Measurements from ENCODE around the gene TCF12. TPM values are rescaled to one million over a fixed set of nuclear protein-coding genes. Genes with fewer than 3 reads are reported as not detected.
"Not testable (repeated sequence)": the region's sequence is repeated elsewhere in the genome, so short reads cannot be mapped to it uniquely, and the experiment has no call there.

TCF12 gene
- total RNA-seq, 1 experiment from 2014 or later, result 157 TPM

- DNase-seq (ENCODE audit: low read depth), result no peak
Measured at GRCh38 chr15:56946150-56946549, 27.7 kb downstream of the TCF12 start.

GRCh38 chr15:56948000-56948763 is 29.7 kb downstream of the TCF12 start:
- no peak for DNase-seq (ENCODE audit: low read depth)

DNA sequence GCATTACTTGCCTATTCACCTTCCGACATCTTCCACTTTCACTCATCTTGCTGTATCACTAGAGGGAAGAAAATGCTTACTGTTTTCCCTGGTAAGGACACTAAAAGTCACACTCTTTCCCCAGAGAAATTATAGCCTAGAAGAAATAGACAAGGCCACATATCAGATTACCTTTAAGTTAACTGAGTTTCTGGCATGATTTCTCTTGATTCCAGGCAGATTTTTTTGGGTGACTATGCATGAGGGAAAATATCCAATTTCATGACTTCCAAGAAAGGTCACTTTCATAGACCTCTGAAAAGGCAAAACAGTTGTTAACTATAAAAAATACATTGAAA is 30.3 kb downstream of the TCF12 start:
- DNase-seq (ENCODE audit: low read depth), result no peak

DNA sequence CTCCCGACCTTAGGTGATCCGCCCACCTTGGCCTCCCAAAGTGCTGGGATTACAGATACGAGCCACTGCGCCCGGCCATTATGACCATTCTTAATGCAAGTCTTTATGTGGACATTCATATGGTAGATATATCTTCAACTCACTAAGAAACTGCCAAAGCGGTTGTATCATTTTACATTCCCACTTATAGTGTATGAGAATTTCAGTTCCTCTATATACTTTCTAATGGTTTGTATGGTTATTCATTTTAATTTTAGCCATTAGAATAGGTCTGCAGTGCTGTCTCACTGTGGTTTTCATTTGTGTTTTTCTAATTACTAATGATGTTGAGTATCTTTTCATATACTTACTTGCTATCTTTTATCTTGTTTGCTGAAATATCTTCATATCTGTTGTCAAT is 32.5 kb downstream of the TCF12 start:
- no peak for DNase-seq (ENCODE audit: low read depth)

DNA sequence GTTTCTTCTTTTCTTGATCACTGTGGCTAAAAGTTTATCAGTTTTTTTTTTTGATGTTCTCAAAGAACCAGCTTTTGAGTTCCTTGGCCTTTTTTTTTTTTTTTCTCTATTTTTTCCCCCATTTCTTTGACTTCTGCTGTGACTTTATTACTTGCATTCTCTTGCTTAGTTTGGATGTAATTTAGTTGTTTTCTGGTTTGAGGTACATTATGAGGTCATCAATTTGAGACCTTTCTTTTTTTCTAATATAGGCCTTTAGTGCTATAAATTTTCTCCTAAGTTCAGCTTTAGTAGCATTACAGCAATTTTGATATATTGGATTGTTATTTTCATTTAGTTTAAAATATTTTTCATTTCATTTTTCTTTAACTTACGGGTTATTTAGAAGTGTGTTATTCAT is 35.3 kb downstream of the TCF12 start:
- DNase-seq (ENCODE audit: low read depth), result no peak

DNA sequence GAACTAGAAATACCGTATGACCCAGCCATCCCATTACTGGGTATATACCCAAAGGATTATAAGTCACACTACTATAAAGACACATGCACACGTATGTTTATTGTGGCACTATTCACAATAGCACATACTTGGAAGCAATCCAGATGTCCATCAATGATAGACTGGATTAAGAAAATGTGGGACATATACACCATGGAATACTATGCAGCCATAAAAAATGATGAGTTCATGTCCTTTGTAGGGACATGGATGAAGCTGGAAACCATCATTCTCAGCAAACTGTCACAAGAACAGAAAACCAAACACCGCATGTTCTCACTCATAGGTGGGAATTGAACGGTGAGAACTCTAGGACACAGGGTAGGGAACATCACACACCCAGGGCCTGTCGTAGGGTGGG is 36.6 kb downstream of the TCF12 start:
- DNase-seq (ENCODE audit: low read depth), result not testable (repeated sequence)

DNA sequence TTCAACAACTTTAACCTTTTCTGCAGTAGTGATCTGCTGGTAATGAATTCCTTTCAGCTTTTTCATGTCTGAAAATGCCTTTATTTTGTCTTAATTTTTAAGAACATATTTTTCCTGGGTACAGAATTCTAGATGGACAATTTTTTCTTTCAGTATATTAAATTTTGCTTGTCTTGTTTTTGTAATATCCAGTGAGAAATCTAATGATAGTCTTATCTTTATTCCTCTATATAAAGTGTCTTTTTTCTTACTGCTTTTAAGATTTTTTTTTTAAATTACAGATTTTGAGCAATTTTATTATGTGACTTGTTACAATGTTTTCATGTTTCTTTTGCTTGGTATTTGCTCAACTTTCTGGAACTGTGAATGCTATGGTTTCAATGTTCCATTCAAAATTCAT is 38.1 kb downstream of the TCF12 start:
- DNase-seq (ENCODE audit: low read depth), result no peak

DNA sequence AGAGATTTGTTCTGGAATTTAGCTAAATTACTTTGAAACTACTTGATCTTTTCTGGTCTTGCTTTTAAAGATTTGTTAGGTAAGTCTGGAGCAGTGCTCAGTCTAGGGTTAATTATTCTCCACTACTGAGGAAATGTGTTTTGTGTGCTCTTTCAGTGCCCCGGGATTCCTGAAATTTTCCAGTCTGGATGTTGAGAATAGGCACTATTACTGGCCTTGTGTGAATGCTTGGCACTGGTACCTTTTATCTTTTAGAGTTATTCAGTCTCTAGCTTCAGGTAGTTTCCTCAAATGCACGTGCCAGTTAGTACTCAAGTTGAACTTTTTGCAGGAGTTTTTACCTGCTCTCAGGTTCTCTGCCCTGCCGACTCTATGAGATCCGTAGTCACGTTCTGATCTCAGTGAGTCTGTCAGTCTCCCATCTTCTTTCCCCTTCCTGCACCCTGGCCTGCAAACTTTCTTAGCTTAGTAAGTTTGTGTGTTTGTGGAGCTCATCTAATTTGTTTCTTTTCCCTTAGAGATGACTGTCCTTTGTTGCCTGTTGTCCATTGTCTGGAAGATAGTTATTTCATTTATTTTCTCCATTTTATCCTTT is 39.5 kb downstream of the TCF12 start:
- no peak for DNase-seq (ENCODE audit: low read depth)

DNA sequence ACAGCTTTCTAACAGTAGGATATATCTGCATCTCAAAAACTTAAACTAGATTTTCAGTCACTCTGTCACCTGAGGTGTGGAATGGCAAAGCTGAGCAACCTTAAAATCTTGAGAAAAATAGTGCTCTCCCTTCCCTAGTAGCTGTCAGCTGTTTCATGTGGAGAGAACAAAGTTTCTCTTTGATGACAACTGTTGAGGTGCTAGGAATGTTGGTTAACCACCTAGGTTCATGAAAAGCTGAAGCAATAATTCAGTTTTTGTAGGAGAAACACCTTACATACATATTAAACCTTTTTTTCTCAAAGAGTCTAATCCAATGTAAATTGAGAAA is 40.8 kb downstream of the TCF12 start:
- DNase-seq (ENCODE audit: low read depth), result no peak

GRCh38 chr15:56960116-56960515 is 41.7 kb downstream of the TCF12 start:
- DNase-seq (ENCODE audit: low read depth), result no peak

DNA sequence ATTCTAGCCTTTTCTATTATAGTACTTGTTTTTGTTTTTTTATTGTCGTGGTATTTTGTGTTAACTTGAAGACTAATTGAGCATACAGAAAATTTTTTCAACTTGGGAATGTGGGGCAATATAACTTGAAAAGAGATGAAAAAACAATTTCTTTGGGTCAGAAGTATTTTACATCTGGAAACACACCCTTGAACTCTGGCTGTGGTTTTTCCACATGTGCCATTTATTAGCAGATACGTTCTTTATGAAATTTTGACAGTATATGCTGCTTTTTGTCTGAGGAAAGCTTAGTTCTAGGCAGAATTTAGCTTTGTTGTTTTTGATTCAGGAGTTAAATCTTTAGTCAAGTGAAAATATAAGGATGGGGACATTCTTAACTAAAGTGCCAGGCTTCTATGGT is 44.7 kb downstream of the TCF12 start:
- peak; percentile 27 for DNase-seq (ENCODE audit: low read depth)

GRCh38 chr15:56963710-56964109 is 45.3 kb downstream of the TCF12 start:
- no peak for DNase-seq (ENCODE audit: low read depth)

- peak; percentile 47 for DNase-seq (ENCODE audit: low read depth)
Measured at GRCh38 chr15:56964182-56964581, 45.7 kb downstream of the TCF12 start.

DNA sequence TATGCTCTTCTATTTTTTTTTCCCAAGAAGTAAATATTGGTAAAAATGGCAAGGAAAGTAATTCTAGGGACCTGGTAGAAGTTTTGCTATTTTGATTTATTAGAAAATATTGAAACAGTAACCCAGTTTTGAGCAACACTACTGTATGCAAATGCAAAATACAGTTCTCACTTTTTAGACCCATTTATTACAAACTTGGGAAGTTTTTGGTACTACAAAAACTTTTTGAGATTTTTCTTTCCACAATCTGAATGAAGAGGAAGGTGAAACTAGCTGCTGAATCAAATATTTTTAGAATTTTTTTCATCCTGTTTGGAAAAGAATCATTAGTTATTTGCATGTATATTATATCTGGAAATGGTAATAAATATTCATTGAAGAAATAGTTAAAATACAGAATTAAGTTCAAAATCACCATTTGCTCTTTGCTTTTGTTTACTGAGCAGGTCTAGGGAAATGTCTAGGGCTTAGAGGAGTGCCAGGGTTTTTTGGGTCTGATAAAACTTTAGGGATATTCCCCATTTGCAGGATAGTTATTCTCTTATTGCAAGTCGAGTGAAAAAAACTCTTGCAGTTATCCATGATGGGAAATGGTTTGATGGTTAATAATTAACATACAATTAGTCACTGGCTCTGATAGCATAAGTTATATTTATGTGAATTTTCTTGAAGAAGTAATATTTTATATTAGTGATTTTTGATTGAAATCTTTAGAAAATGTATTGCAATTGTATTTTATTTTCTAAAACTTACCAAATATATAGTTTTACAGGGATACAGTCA is 47.0 kb downstream of the TCF12 start:
- no peak for DNase-seq (ENCODE audit: low read depth)

GRCh38 chr15:56967336-56967735 is 48.9 kb downstream of the TCF12 start:
- DNase-seq (ENCODE audit: low read depth), result no peak

DNA sequence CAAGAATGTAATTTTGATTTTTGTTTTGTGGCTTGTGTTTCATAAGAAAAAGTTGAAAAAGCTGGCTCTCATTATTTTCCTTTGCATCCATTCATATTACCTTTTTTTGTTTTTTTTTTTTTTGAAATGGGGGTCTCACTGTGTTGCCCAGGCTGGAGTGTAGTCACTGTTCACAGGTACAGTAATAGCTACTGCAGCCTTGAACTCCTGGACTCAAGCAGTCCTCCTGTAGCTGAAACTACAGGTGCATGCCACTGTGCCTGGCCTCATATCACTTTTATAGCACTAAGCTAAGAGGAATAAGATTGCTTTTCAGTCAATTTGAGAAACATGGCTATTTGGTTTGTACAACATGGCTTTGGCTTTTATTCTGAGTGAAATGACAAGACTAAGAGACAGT is 49.8 kb downstream of the TCF12 start:
- no peak for DNase-seq (ENCODE audit: low read depth)

DNA sequence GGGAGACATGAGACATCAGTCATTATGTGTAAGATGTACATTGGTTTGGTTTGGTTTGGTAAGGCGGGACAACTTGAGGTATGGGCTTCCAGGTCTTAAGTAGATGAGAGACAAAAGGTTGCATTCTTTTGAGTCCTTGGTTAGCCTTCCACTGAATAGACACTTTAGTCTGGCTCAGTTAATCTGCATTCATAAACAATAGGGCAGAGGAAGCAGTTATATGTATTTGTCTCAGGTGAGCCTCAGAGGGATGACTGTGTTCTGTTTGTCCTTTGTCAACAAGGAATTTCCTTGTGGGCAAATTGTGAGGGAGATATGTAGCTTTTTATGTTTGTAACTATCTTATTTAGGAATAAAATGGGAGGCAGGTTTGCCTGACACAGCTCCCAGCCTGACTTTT is 50.4 kb downstream of the TCF12 start:
- no peak for DNase-seq (ENCODE audit: low read depth)

DNA sequence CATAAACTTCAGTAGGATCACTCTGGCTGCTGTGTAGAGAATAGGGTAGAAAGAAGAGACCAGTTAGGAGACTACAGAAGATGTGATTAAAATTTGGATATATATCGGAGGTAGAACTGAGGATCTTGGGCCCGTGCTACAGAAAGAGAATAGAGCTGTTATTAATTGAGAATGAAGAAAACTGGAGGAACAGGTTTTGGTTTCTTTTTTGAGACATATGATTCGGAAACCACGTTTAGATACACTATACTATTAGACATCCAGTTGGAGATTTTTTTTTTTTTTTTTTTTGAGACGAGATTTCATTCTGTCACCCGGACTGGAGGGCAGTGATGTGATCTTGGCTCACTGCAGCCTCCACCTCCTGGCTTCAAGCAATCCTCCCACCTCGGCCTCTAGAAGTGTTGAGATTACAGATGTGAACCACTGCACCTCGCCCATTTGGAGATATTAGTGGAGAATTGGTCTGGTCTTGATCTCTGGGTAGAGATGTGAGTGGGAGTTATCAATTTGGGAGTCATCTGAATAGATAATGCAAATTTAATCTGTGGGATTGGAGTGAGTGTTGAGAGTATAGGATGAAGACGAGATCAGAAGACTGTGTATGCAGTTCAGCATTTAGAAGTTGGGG is 50.9 kb downstream of the TCF12 start:
- no peak for DNase-seq (ENCODE audit: low read depth)

DNA sequence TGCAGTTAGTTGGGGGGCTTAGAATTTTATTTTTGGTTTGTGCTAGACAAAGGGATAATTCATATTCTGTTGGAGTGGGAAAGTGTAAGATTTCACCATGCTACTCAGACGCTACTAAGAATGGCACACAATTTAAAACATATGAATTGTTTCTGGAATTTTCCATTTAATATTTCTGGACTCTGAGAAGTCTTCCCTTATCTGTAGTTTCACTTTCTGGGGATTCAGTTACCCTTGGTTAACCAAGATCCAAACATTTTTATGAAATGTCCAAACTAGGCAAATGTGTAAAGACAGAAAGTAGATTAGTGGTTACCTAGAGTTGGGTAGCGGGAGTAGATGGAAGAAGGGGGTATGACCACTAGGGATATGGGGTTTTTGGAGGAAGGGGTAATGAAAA is 53.1 kb downstream of the TCF12 start:
- no peak for DNase-seq (ENCODE audit: low read depth)

DNA sequence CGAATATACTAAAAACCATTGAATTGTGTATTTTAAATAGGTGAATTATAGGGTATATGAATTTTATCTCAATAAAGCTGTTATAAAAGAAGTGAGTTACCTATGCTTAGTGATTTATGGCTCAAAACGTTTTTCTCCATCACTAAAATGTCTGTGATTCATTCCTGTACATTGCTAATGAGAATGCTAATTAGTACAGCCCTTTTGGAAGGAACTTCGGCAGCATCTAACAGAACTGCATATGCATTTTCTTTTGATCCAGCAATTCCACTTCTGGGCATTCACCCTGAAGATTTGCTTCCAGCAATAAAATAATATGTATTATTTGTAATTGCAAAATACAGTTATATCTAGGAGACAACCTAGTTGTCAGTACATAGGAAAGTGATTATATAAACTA is 53.6 kb downstream of the TCF12 start:
- no peak for DNase-seq (ENCODE audit: low read depth)

GRCh38 chr15:56972426-56972825 is 54.0 kb downstream of the TCF12 start:
- no peak for DNase-seq (ENCODE audit: low read depth)

- no peak for DNase-seq (ENCODE audit: low read depth)
Measured at GRCh38 chr15:56973463-56973862, 55.0 kb downstream of the TCF12 start.

DNA sequence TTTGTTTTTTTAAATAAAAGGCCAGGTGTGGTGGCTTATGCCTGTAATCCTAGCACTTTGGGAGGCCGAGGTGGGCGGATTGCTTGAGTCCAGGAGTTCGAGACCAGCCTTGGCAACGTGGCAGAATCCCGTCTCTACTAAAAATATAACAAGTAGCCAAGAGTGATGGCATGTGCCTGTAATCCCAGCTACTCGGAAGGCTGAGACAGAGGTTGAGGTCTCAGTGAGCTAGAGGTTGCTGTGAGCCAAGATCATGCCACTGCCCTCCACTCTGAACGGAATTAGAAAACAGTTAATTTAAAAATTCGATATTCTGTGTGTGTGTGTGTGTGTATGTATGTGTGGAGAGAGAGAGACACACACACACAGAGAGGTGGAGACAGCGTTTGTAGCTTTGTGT is 58.8 kb downstream of the TCF12 start:
- DNase-seq (ENCODE audit: low read depth), result no peak
